Kidney glomerular epithelial cell (primary cell): ENCODE results near the gene KIRREL3.
"Not testable (repeated sequence)": the region's sequence is repeated elsewhere in the genome, so short reads cannot be mapped to it uniquely, and the experiment has no call there.

ENCODE experiments used
- DNase-seq: peaks from one replicate; lab custom pipeline; 2025; lab: John Stamatoyannopoulos, UW

The KIRREL3 gene

GRCh38 chr11:126403022-126403581 is 597.5 kb downstream of the KIRREL3 start:
- no peak for DNase-seq

GRCh38 chr11:126400479-126400878 is 600.1 kb downstream of the KIRREL3 start:
- DNase-seq: no peak

GRCh38 chr11:126400019-126400418 is 600.6 kb downstream of the KIRREL3 start:
- DNase-seq: no peak

- DNase-seq: no peak
Observed at GRCh38 chr11:126398721-126399120, 601.8 kb downstream of the KIRREL3 start.

GRCh38 chr11:126398296-126398695 is 602.3 kb downstream of the KIRREL3 start:
- no peak for DNase-seq

- DNase-seq: no peak
Observed at GRCh38 chr11:126396965-126397364, 603.6 kb downstream of the KIRREL3 start.

- DNase-seq: not testable (repeated sequence)
Observed at GRCh38 chr11:126396266-126396665, 604.3 kb downstream of the KIRREL3 start.

- DNase-seq: not testable (repeated sequence)
Observed at GRCh38 chr11:126395784-126396183, 604.8 kb downstream of the KIRREL3 start.

- DNase-seq: peak; percentile 18
Observed at GRCh38 chr11:126394634-126395072, 605.9 kb downstream of the KIRREL3 start.

- DNase-seq: no peak
Observed at GRCh38 chr11:126394036-126394435, 606.5 kb downstream of the KIRREL3 start.

- no peak for DNase-seq
Observed at GRCh38 chr11:126393143-126393542, 607.4 kb downstream of the KIRREL3 start.

GRCh38 chr11:126392633-126393013 is 607.9 kb downstream of the KIRREL3 start:
- DNase-seq: no peak

GRCh38 chr11:126391970-126392632 is 608.5 kb downstream of the KIRREL3 start:
- DNase-seq: no peak

- no peak for DNase-seq
Observed at GRCh38 chr11:126391286-126391954, 609.1 kb downstream of the KIRREL3 start.

GRCh38 chr11:126390272-126390867 is 610.2 kb downstream of the KIRREL3 start:
- no peak for DNase-seq

GRCh38 chr11:126387857-126388256 is 612.7 kb downstream of the KIRREL3 start:
- no peak for DNase-seq

- not testable (repeated sequence) for DNase-seq
Observed at GRCh38 chr11:126386729-126387071, 613.9 kb downstream of the KIRREL3 start.

GRCh38 chr11:126385991-126386728 is 614.4 kb downstream of the KIRREL3 start:
- DNase-seq: no peak

- no peak for DNase-seq
Observed at GRCh38 chr11:126384449-126385070, 616.0 kb downstream of the KIRREL3 start.

GRCh38 chr11:126383339-126384335 is 616.9 kb downstream of the KIRREL3 start:
- no peak for DNase-seq

- DNase-seq: not testable (repeated sequence)
Observed at GRCh38 chr11:126382641-126383040, 617.9 kb downstream of the KIRREL3 start.
